SK-N-DZ (cell line): ENCODE results near the gene CAMK1.

Experiments used
- DNase-seq: peaks from one replicate; pipeline ENCODE4 v3.0.0-alpha.2; 2015; ENCODE audit warnings: low spot score

CAMK1 gene

GRCh38 chr3:9712415-9712814, 57.3 kb downstream of the CAMK1 start:
- no peak for DNase-seq

- DNase-seq = no peak
Measured at GRCh38 chr3:9710174-9710739, 59.5 kb downstream of the CAMK1 start.
